ENCODE measurements around the gene NLRP6.
"Not testable (repeated sequence)": the region's sequence is repeated elsewhere in the genome, so short reads cannot be mapped to it uniquely, and the experiment has no call there.

The NLRP6 gene

GRCh38 chr11:308740-309665 lies 30.8 kb downstream of the NLRP6 start:
- DNase-seq (ENCODE audit: low spot score): not testable (repeated sequence)

DNA sequence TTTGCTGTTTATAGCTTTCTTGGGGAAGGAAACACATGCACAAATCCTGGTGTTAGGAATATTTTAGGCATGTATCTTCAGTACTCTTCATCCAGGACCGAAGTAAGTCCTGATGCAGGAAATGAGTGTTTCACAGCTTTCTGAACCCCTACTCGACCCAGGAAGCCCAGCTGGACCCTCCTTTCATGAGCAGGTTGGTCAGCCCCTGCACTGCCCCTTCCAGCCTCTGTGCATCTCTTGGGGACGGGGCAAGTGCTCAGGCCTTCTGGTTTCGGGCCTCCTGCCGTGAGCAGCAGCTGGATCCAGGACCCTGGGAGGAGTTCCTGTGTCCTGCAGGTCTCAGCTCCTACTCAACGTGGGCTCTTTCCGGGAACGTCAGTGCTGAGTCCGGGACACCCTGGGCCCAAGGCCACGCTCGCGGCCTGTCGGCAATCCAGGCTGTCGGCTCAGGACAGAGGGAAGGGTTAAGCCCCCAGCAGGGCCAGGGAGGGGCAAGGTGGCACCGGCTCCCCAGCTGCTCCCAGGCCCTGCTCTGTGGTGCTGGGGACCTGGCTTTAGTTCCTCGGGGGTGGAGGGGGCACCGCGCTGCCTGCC lies 31.9 kb downstream of the NLRP6 start:
- not testable (repeated sequence) for DNase-seq (ENCODE audit: low spot score)

DNA sequence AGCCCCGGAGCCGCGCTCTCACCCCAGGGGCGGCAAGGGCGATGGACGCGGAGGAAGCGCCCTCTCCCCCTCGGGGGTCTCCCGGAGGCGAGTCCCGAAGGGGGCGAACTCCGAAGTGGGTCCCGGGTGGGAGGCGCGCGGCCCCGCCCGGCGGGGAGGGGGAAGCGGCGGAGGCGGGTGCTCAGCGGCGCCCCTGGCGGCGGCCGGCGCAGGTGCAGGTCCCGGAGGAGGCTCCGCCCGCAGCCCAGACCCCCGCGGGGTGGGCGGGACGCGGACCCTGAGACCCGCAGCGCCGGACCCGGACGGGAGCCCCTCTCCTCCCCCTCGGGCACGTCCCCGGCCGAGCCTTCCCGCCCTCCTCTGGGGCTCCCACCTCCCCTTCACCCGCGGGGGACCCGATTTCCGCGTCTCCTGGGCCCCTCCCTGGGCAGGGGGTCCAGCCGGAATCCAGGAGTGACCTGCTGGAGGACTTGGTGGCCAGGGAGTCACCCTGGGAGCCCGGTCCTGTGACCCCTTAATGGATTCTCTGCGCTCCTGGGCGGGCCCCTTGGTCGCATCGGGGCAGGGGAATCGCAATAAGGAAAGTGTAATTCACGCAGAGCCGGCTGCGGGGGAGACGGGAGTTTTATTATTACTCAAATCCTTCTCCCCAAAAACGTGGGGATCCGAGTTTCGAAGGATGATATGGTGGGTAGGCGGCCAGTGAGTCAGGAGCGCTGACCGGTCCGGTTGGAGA lies 33.0 kb downstream of the NLRP6 start:
- not testable (repeated sequence) for DNase-seq (ENCODE audit: low spot score)

GRCh38 chr11:312092-312816 lies 34.0 kb downstream of the NLRP6 start:
- DNase-seq (ENCODE audit: low spot score): no peak

DNA sequence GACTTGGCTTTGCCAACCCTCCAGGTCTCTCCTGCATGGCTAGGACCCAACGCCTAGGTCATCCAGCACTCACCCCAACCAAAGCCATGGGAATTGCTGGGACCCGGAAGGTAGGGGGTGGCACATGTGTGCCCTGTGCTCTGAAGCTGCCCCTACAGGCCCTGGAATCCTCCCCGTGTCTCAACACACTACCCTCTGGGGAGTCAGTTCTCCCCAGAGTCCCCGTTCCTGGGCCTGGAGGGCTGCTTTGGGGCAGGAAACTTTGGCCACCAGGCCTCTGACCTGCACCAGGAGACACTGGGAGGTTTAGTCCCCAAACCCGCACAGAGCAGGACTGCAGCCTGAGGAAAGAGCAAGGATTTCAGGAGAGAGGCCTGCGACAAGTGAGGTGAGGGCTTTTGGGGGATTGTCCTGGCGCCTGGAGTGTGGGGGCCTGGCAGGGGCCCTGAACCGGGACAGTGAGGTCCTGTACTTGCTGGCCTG lies 35.1 kb downstream of the NLRP6 start:
- DNase-seq (ENCODE audit: low spot score): no peak

- no peak for DNase-seq (ENCODE audit: low spot score)
These were observed 35.8 kb downstream of the NLRP6 start, which contains the start of gene IFITM1 for GRCh38 chr11:313787-314553. IFITM1 (plus strand) TSS chr11:314040; CDS start chr11:314171, 131 bp downstream.

DNA sequence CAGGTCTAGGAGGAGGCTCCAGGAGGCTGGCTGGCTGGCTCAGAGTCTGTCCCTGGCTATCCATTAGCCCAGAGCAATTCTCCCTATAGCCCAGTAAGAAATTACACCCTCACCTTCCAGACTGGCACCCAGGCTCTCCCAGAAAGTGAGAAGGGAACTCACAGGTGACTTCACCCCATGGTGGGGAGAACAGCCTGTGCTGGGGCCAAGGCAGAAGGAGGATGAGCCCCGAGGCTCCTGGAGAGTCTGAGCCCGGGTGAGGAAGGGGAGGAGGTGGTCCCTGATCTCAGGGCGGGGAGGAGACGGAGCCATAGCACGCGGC lies 36.3 kb downstream of the NLRP6 start:
- DNase-seq (ENCODE audit: low spot score): not testable (repeated sequence)

GRCh38 chr11:315051-315481 lies 36.9 kb downstream of the NLRP6 start:
- DNase-seq (ENCODE audit: low spot score): no peak

DNA sequence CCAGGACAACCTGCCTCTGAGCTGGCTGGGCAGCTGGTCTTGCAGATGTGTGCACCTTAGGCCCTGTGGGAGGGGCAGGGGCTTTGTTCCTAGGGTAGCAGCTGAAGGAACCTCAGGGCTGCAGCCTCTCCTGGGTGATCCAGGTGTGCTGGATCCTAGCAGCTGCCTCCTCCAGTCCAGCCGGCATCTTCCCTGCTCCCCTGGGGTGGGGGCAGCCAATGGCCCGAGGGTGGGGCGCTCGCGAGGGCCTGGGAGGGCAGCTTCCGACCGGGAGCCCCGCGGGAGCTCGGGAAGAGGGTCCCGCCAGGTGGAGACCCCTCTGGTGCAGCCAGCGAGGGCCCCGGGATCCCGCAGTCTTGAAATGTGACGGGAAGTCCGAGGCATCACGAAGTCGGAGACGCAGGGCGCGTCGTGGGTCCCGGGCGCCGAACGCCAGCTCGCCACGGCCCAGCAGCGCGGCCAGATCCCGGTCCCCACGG lies 37.3 kb downstream of the NLRP6 start:
- no peak for DNase-seq (ENCODE audit: low spot score)

GRCh38 chr11:316031-316701 lies 38.0 kb downstream of the NLRP6 start:
- no peak for DNase-seq (ENCODE audit: low spot score)

DNA sequence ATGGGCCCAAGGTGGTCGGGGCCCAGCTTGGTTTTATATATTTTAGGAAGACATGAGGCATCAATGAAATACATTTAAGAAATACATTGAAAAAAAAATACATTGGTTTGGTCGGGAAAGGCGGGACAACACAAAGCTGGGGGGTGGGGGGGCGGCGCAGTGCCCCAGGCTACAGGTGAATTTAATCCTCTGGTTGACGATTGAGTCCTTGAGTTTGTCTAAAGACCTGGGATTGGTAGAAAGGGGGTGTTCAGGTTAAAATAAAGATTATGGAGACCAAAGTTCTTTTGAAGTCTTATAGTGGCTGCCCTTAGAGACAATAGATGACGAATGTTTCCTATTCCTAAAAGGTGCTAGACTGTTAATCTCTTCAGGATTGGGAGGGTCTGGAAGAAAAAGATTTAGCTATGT lies 38.7 kb downstream of the NLRP6 start:
- no peak for DNase-seq (ENCODE audit: low spot score)

GRCh38 chr11:317668-318404 lies 39.6 kb downstream of the NLRP6 start:
- DNase-seq (ENCODE audit: low spot score): not testable (repeated sequence)

- not testable (repeated sequence) for DNase-seq (ENCODE audit: low spot score)
These were observed 40.4 kb downstream of the NLRP6 start for GRCh38 chr11:318405-319120.

- DNase-seq (ENCODE audit: low spot score): not testable (repeated sequence)
These were observed 41.1 kb downstream of the NLRP6 start for GRCh38 chr11:319121-319887.

DNA sequence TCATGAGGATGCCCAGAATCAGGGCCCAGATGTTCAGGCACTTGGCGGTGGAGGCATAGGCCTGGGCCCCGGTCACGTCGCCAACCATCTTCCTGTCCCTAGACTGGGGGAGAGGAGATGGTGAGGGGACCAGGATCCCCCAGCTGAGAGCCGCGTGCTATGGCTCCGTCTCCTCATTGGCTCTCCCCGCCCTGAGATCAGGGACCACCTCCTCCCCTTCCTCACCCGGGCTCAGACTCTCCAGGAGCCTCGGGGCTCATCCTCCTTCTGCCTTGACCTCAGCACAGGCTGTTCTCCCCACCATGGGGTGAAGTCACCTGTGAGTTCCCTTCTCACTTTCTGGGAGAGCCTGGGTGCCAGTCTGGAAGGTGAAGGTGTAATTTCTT lies 41.7 kb downstream of the NLRP6 start:
- DNase-seq (ENCODE audit: low spot score): not testable (repeated sequence)

GRCh38 chr11:324156-324555 lies 45.9 kb downstream of the NLRP6 start:
- DNase-seq (ENCODE audit: low spot score): no peak

GRCh38 chr11:324593-325517 lies 46.6 kb downstream of the NLRP6 start:
- DNase-seq (ENCODE audit: low spot score): not testable (repeated sequence)

Measured in putamen (tissue), 1 donor.